H1 (cell line): Measurements from ENCODE around the gene KIAA1614. TPM values are rescaled to one million over a fixed set of nuclear protein-coding genes. Genes with fewer than 3 reads are reported as not detected.

ENCODE experiments used
- BRCA1 ChIP-seq: IDR thresholded peaks from 2 replicates; pipeline ENCODE4 v1.6.1; 2012; ENCODE audit warnings: low read depth, low read length, improper control_type of control experiment
- CTBP2 ChIP-seq: IDR thresholded peaks from 2 replicates; pipeline ENCODE4 v1.7.0; 2011; ENCODE audit warnings: borderline replicate concordance, mild to moderate bottlenecking, moderate library complexity, mixed read lengths, low read length; ENCODE audit not compliant: insufficient read depth, insufficient read length
- EGR1 ChIP-seq: IDR thresholded peaks from 2 replicates; pipeline ENCODE4 v1.6.1; 2011; ENCODE audit warnings: low read depth, low read length, borderline replicate concordance
- HDAC2 ChIP-seq, 2 experiments: fragments of 300-600 bp in 1 of 2; sonication (generic) in 1 of 2; IDR thresholded peaks; 2 replicates each; pipeline ENCODE4 v1.6.1; 2011 to 2012; ENCODE audit warnings: low read depth in 2 of 2, low read length in 2 of 2, mild to moderate bottlenecking in 2 of 2, moderate library complexity in 2 of 2, borderline replicate concordance in 1 of 2, inconsistent platforms in 1 of 2
- NRF1 ChIP-seq: IDR thresholded peaks from 2 replicates; pipeline ENCODE4 v1.6.1; 2011; ENCODE audit warnings: mild to moderate bottlenecking, low read depth, low read length, improper control_type of control experiment
- RNF2 ChIP-seq: fragments of 200-900, 300-1000 bp; sonication (generic); IDR thresholded peaks from 2 replicates; pipeline ENCODE4 v1.7.1; 2016; ENCODE audit warnings: borderline replicate concordance, low read depth, mild to moderate bottlenecking, antibody characterized with exemption, low read length; ENCODE audit not compliant: poor library complexity, severe bottlenecking; ENCODE audit errors: missing control alignments
- RXRA ChIP-seq: IDR thresholded peaks from 2 replicates; pipeline ENCODE4 v1.6.1; 2011; ENCODE audit warnings: low read depth, mild to moderate bottlenecking, low read length, moderate library complexity; ENCODE audit not compliant: insufficient read depth
- SAP30 ChIP-seq: fragments of 300-600 bp; sonication (generic); IDR thresholded peaks from 2 replicates; pipeline ENCODE4 v1.7.1; 2012; ENCODE audit warnings: low read length, moderate library complexity, mild to moderate bottlenecking, inconsistent platforms; ENCODE audit not compliant: insufficient read depth, insufficient replicate concordance
- SIN3A ChIP-seq, 2 experiments: IDR thresholded peaks in 1 of 2; conservative IDR thresholded peaks in 1 of 2; 2 replicates each; pipeline ENCODE4 v1.6.1; 2011 to 2012; ENCODE audit warnings: low read length in 2 of 2, improper control_type of control experiment in 1 of 2, low read depth in 1 of 2, mild to moderate bottlenecking in 1 of 2
- SIX5 ChIP-seq: IDR thresholded peaks from 2 replicates; pipeline ENCODE4 v1.6.1; 2011; ENCODE audit warnings: mild to moderate bottlenecking, low read depth, low read length
- polyA plus RNA-seq, 7 experiments: library from polyadenylated mRNA; depleted of rRNA in 3 of 7; stranded (reverse) in 5 of 7; unstranded in 2 of 7; fragments of >200 nt in 5 of 7; fragments of 200-250 nt in 2 of 7; gene quantifications; 1 replicate in 5 of 7; 2 replicates in 1 of 7; 4 replicates in 1 of 7; pipeline versions ENCODE4 v1.2.1 to v1.2.3, GENCODE V29; 2011 to 2013; ENCODE audit warnings: missing spikeins in 2 of 7, mixed read lengths in 2 of 7
- total RNA-seq: library from RNA; stranded (reverse); fragmentation: NEBNext Ultra II Directional; extraction: Animal tissue kit (Norgen Biotek cat#: 25700); gene quantifications from 2 replicates; pipeline ENCODE4 v1.2.1, GENCODE V29; 2021
- TF ChIP-seq, protein P1 (sequence below): IDR thresholded peaks from 2 replicates; pipeline ENCODE4 v1.6.1; 2012; ENCODE audit warnings: inconsistent platforms

KIAA1614 gene
- total and polyA plus RNA-seq, 2 of the 8 experiments (the other 6 are each of a cell fraction or from before 2014, with no cell fraction given) = 1.3 to 3.1 TPM

DNA sequence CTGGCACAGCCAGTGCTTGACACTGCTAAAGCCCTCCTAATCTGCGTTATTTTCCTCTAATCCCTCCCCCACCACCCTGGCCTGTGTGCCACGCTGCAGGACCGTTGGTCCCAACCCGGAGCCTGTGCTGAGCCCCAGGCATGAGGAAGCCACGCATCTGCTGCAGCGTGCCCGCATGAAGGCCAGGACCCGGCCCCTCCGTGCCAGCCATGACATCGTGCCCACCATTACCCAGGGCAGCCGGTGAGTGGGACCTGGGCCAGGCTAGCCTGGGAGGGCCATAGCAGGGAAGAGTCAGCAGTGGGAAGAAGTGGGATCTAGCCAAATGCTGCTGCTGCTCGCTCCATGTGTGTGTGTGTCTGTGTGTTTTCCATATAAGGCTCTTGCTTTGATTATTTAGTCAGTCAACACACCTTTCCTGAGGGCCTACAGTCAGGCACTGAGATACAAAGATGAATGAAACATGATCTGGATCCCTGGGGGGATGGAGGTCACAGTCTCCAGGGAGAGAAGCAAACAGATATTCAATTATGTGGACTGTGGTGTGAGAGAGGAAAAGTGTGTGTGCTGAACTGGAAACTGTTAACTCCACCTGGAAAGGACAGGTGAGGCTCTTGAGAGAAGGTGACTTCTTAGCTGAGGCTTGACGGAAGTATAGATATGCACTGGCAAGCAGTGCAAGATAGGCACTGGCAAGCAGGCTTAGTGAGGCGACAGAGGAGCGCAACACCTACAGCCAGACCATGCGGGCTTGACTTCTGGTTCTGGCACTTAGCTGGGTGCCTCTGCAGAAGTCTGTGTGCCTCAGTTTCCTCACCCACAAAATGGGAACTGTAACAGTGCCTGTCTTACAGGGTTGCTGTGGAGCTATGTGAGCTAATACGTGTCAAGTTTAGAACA, 15.9 kb downstream of the KIAA1614 start (continued):
- no peak for TF ChIP-seq SIN3A (conservative IDR thresholded peaks at IDR 0.05 in 1 of 2, IDR thresholded peaks at IDR 0.05 in 1 of 2; ENCODE audit: low read depth in 1 of 2, low read length in 2 of 2)
- no peak for TF ChIP-seq RNF2
- no peak for TF ChIP-seq HDAC2 (IDR thresholded peaks at IDR 0.05; ENCODE audit: borderline replicate concordance in 1 of 2, low read depth in 2 of 2, low read length in 2 of 2)
- TF ChIP-seq, protein P1, sequence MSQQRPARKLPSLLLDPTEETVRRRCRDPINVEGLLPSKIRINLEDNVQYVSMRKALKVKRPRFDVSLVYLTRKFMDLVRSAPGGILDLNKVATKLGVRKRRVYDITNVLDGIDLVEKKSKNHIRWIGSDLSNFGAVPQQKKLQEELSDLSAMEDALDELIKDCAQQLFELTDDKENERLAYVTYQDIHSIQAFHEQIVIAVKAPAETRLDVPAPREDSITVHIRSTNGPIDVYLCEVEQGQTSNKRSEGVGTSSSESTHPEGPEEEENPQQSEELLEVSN = no peak
- TF ChIP-seq BRCA1 = no peak
- TF ChIP-seq SIX5 = no peak
- no peak for TF ChIP-seq EGR1
- no peak for TF ChIP-seq CTBP2
- TF ChIP-seq SAP30 = no peak
- no peak for TF ChIP-seq RXRA
- TF ChIP-seq NRF1 = no peak
- TF ChIP-seq, all 59 proteins: peak for 0
